AG09319 (cell line): ENCODE results near the gene SH3D19.

Experiments used
- DNase-seq: peaks from one replicate; pipeline ENCODE4 v3.0.0-alpha.2; 2010; ENCODE audit warnings: low read depth; ENCODE audit errors: extremely low read depth
- CTCF ChIP-seq: IDR thresholded peaks from 2 replicates; pipeline ENCODE4 v1.5.1; 2011; ENCODE audit warnings: low read depth, mild to moderate bottlenecking, inconsistent platforms, low read length, moderate library complexity

SH3D19 gene

DNA sequence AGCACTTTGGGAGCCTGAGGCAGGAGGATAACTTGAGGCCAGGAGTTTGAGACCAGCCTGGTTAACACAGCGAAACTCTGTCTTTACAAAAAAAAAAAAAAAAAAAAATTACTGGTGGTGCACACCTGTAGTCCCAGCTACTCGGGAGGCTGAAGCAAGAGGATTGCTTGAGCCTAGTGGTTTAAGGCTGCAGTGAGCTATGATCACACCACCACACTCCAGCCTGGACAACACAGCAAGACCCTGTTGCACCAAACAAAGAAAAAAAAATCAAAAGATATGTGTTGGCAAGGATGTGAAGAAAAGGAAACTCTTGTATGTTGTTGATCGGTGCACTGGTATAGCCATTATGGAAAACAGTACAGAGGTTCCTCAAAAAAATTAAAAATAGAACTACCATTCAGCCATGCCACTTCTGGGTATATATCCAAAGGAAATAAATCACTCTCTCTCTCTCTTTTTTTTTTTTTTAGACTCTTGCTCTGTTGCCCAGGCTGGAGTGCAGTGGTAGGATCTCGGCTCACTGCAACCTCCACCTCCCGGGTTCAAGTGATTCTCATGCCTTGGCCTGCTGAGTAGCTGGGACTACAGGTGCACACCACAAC lies 15.2 kb downstream of the SH3D19 start:
- TF ChIP-seq CTCF = no peak
- no peak for DNase-seq

DNA sequence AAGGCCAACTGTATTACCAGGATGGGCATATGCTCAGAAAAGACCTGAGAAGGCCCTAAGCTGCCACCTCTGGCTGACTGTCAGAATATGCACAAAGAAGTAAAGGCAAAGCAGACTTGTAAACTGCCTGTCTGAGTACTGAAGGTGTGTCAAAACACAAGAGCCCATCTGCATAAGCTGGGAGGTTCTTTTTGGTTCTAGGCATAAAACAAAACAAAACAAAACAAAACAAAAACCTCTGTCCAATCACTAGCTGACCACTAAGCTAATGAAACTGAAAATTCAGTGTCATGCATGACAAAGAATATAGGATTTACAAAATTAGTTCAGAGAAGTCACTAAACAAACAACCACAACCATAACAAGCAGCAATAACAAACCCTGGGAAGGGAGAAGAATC lies 20.6 kb downstream of the SH3D19 start:
- DNase-seq = no peak
- TF ChIP-seq CTCF = no peak

DNA sequence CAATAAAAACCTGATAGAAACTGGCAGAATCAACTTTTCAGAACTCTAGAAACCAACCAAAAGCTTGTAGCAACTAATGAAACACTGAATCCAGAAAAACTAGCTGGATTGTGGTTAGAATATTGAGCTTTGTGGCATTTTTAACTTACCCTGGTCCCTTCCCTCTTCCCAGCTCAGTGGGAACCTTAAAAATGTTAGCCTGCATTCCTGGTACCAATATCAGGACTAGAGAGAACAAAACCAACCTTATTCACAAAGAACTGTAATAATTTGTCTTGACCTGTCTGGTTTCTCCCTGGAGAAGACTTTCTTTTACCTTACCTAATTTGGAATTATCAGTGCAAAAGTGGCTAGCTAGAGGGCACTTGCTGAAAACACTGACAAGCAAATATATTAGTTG lies 21.2 kb downstream of the SH3D19 start:
- DNase-seq = no peak
- TF ChIP-seq CTCF = no peak

GRCh38 chr4:151302432-151302831 lies 23.0 kb downstream of the SH3D19 start:
- DNase-seq = no peak
- no peak for TF ChIP-seq CTCF

GRCh38 chr4:151297170-151297569 lies 28.2 kb downstream of the SH3D19 start:
- no peak for TF ChIP-seq CTCF
- no peak for DNase-seq

DNA sequence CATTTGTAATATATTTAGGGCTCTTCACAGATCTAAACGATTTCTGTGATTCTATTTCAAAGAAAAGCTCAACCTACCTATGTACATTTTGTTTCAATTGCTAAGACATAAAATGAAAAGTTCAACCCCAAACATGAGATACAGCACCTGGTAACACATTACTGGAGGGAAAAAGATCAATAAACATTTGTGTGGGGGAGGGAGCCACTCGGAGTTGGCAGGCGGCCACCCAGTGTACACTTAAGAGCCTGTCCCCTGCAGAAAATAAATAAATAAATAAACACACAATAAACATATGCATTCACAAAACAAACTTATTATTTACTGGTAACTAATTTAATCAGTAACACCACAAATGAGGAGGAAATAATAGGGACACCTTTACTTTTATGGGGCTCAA lies 29.2 kb downstream of the SH3D19 start:
- DNase-seq = no peak
- no peak for TF ChIP-seq CTCF

- TF ChIP-seq CTCF = no peak
- no peak for DNase-seq
Observed at GRCh38 chr4:151294833-151295496, 30.4 kb downstream of the SH3D19 start.
